HEK293 (cell line): ENCODE results near the gene SNTA1.

ENCODE experiments used
- PRDM4 ChIP-seq: fragments of 450-650 bp; formaldehyde crosslinking; IDR thresholded peaks from 2 replicates; pipeline ENCODE4 v1.5.1; 2017; ENCODE audit warnings: missing biosample characterization, missing genetic modification characterization
- YY1 ChIP-seq: fragments of 450-650 bp; formaldehyde crosslinking; IDR thresholded peaks from 2 replicates; pipeline ENCODE4 v1.5.1; 2018; ENCODE audit warnings: missing biosample characterization, missing genetic modification characterization
- YY2 ChIP-seq: fragments of 450-650 bp; formaldehyde crosslinking; IDR thresholded peaks from 2 replicates; pipeline ENCODE4 v1.5.1; 2016; ENCODE audit warnings: missing biosample characterization, missing genetic modification characterization
- ZNF114 ChIP-seq: fragments of 450-650 bp; formaldehyde crosslinking; IDR thresholded peaks from 2 replicates; pipeline ENCODE4 v1.5.0; 2017; ENCODE audit warnings: missing biosample characterization, missing genetic modification characterization
- ZNF239 ChIP-seq: fragments of 450-650 bp; formaldehyde crosslinking; IDR thresholded peaks from 2 replicates; pipeline ENCODE4 v1.5.1; 2016; ENCODE audit warnings: missing biosample characterization, missing genetic modification characterization
- ZNF24 ChIP-seq: fragments of 450-650 bp; formaldehyde crosslinking; IDR thresholded peaks from 2 replicates; pipeline ENCODE4 v1.5.1; 2016; ENCODE audit warnings: missing biosample characterization, missing genetic modification characterization
- ZNF768 ChIP-seq: fragments of 450-650 bp; formaldehyde crosslinking; IDR thresholded peaks from 2 replicates; pipeline ENCODE4 v1.5.1; 2018; ENCODE audit warnings: missing biosample characterization, mild to moderate bottlenecking, missing genetic modification characterization
- TF ChIP-seq, protein P1 (sequence below): fragments of 450-650 bp; formaldehyde crosslinking; IDR thresholded peaks from 2 replicates; pipeline ENCODE4 v1.5.1; 2016; ENCODE audit warnings: missing biosample characterization, missing genetic modification characterization

- TF ChIP-seq, protein P1, sequence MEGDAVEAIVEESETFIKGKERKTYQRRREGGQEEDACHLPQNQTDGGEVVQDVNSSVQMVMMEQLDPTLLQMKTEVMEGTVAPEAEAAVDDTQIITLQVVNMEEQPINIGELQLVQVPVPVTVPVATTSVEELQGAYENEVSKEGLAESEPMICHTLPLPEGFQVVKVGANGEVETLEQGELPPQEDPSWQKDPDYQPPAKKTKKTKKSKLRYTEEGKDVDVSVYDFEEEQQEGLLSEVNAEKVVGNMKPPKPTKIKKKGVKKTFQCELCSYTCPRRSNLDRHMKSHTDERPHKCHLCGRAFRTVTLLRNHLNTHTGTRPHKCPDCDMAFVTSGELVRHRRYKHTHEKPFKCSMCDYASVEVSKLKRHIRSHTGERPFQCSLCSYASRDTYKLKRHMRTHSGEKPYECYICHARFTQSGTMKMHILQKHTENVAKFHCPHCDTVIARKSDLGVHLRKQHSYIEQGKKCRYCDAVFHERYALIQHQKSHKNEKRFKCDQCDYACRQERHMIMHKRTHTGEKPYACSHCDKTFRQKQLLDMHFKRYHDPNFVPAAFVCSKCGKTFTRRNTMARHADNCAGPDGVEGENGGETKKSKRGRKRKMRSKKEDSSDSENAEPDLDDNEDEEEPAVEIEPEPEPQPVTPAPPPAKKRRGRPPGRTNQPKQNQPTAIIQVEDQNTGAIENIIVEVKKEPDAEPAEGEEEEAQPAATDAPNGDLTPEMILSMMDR (tag by site-specific recombination): no peak
- TF ChIP-seq PRDM4: no peak
- TF ChIP-seq ZNF114: no peak
- no peak for TF ChIP-seq ZNF239
- TF ChIP-seq YY2 (tag by site-specific recombination): no peak
- TF ChIP-seq YY1 (tag by site-specific recombination): no peak
- no peak for TF ChIP-seq ZNF768 (tag by site-specific recombination)
- TF ChIP-seq ZNF24 (tag by site-specific recombination): no peak
These were observed 20.3 kb downstream of the SNTA1 start for GRCh38 chr20:33423141-33423834.
